ENCODE data around the gene AMPH.

DNA sequence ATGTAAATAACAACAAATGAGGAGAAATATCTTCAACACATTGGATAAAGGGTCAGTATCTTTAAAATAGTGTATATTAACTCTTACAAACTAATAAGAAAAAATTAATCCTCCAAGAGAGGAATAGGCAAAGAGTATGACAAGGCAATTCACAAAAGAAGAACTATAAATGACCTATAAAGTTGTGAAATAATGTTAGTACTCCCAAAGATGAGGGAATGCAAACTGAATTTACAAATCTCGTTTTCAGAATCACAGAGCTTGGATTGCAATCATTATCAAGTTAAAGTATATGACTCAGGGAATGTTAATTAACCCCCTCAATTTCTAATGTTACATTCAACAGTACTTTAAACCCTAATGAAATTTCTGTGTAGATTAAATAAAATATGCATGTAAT lies 270.4 kb downstream of the AMPH start:
- no peak for TF ChIP-seq POLR2AphosphoS5 (IDR thresholded peaks at IDR 0.05)
- TF ChIP-seq, protein P1, sequence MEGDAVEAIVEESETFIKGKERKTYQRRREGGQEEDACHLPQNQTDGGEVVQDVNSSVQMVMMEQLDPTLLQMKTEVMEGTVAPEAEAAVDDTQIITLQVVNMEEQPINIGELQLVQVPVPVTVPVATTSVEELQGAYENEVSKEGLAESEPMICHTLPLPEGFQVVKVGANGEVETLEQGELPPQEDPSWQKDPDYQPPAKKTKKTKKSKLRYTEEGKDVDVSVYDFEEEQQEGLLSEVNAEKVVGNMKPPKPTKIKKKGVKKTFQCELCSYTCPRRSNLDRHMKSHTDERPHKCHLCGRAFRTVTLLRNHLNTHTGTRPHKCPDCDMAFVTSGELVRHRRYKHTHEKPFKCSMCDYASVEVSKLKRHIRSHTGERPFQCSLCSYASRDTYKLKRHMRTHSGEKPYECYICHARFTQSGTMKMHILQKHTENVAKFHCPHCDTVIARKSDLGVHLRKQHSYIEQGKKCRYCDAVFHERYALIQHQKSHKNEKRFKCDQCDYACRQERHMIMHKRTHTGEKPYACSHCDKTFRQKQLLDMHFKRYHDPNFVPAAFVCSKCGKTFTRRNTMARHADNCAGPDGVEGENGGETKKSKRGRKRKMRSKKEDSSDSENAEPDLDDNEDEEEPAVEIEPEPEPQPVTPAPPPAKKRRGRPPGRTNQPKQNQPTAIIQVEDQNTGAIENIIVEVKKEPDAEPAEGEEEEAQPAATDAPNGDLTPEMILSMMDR (IDR thresholded peaks at IDR 0.05) = no peak
- TF ChIP-seq POLR2A (IDR thresholded peaks at IDR 0.05) = no peak

Measured in upper lobe of left lung (tissue), 4 donors.